ENCODE results near the gene VWA3B.
"Not testable (repeated sequence)": the region's sequence is repeated elsewhere in the genome, so short reads cannot be mapped to it uniquely, and the experiment has no call there.

The VWA3B gene

DNA sequence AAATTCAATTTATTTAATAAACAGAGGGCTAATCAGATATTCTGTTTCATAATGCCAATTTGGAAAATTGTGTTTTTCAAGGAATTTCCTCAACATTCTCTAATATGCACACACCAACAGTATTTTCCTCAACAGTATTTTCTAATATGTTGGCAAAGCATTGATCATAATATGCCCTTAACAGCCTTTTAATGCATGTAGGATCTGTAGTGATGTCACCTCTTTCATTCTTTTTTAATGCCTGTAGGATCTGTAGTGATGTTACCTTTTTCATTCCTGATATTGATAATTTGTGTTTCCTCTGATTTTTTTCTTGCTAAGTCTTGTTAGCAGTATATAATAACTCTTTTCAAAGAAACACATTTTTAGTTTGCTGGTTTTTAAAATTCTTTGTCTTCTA, 15.9 kb downstream of the VWA3B start:
- H3K4me1 Mint-ChIP-seq (ENCODE audit: low read depth): no peaks in the 10 kb centered on the region
- no peak for DNase-seq
- no peak overlapping the region for H3K4me3 Mint-ChIP-seq
- no peaks in the 10 kb centered on the region for H3K36me3 Mint-ChIP-seq (ENCODE audit: low read depth)
- H3K27me3 Mint-ChIP-seq: peaks cover 5% of the 10 kb centered on the region
- H3K27ac Mint-ChIP-seq: no peak overlapping the region
- H3K9me3 Mint-ChIP-seq: peaks cover 16% of the 10 kb centered on the region

- Mint-ChIP-seq H3K27ac (no peak overlapping the region), H3K27me3 (peaks cover 28% of the 10 kb centered on the region), H3K4me1 (ENCODE audit: low read depth) (no peaks in the 10 kb centered on the region), H3K9me3 (peaks cover 18% of the 10 kb centered on the region), H3K36me3 (ENCODE audit: low read depth) (no peaks in the 10 kb centered on the region), H3K4me3 (no peak overlapping the region)
- no peak for DNase-seq
These were observed 21.1 kb downstream of the VWA3B start for GRCh38 chr2:98108110-98108509.

GRCh38 chr2:98110741-98111140, 23.8 kb downstream of the VWA3B start:
- no peak for DNase-seq
- no peak overlapping the region for H3K27ac Mint-ChIP-seq
- no peak overlapping the region for H3K4me3 Mint-ChIP-seq
- H3K4me1 Mint-ChIP-seq (ENCODE audit: low read depth): no peaks in the 10 kb centered on the region
- H3K27me3 Mint-ChIP-seq: peaks cover 46% of the 10 kb centered on the region
- H3K9me3 Mint-ChIP-seq: peaks cover 24% of the 10 kb centered on the region
- no peaks in the 10 kb centered on the region for H3K36me3 Mint-ChIP-seq (ENCODE audit: low read depth)

DNA sequence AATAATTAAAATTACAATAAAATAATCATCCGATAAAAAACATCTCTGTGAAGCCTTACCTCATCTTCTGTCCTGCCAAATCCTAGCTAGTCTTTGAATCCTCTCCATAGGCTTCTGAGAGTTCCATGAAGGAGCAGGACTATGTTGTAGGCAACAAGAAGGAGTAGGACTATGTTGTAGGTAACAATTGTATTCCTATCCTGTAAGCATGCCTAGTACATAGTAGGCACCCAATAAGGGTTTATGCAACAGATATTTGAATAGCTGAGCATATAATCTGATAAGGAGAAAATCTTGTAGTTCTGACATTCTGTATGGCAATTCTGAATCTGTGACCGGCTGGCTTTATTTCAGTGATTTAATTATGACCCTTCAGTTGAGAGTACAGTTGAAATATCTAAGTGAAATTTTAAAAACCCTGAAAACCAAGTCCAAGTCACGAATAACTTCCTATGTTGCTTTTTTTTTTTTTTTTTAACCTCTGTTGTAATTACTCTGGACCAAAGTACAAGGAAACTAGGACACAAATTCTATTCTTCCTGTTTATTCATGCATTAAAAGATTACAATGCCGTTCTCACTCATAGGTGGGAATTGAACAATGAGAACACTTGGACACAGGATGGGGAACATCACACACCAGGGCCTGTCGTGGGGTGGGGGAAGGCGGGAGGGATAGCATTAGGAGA, 27.8 kb downstream of the VWA3B start:
- H3K36me3 Mint-ChIP-seq (ENCODE audit: low read depth): no peaks in the 10 kb centered on the region
- no peak for DNase-seq
- no peaks in the 10 kb centered on the region for H3K4me1 Mint-ChIP-seq (ENCODE audit: low read depth)
- peaks cover 21% of the 10 kb centered on the region for H3K9me3 Mint-ChIP-seq
- peaks cover 46% of the 10 kb centered on the region for H3K27me3 Mint-ChIP-seq
- H3K4me3 Mint-ChIP-seq: no peak overlapping the region
- H3K27ac Mint-ChIP-seq: no peak overlapping the region

- no peak for DNase-seq
- no peak overlapping the region for H3K27ac Mint-ChIP-seq
- H3K4me3 Mint-ChIP-seq: no peak overlapping the region
- peaks cover 7% of the 10 kb centered on the region for H3K9me3 Mint-ChIP-seq
- H3K4me1 Mint-ChIP-seq (ENCODE audit: low read depth): peaks cover under 1% of the 10 kb centered on the region
- H3K36me3 Mint-ChIP-seq (ENCODE audit: low read depth): no peaks in the 10 kb centered on the region
- H3K27me3 Mint-ChIP-seq: peaks cover 34% of the 10 kb centered on the region
These were observed 31.2 kb downstream of the VWA3B start for GRCh38 chr2:98118161-98118560.

- no peak for DNase-seq
- peaks cover 2% of the 10 kb centered on the region for H3K9me3 Mint-ChIP-seq
- H3K4me1 Mint-ChIP-seq (ENCODE audit: low read depth): peaks cover 5% of the 10 kb centered on the region
- no peaks in the 10 kb centered on the region for H3K36me3 Mint-ChIP-seq (ENCODE audit: low read depth)
- no peak overlapping the region for H3K27ac Mint-ChIP-seq
- H3K4me3 Mint-ChIP-seq: no peak overlapping the region
- H3K27me3 Mint-ChIP-seq: peaks cover 29% of the 10 kb centered on the region
These were observed 31.9 kb downstream of the VWA3B start for GRCh38 chr2:98118852-98119251.

GRCh38 chr2:98121149-98121548, 34.2 kb downstream of the VWA3B start:
- H3K36me3 Mint-ChIP-seq (ENCODE audit: low read depth): no peaks in the 10 kb centered on the region
- H3K9me3 Mint-ChIP-seq: no peaks in the 10 kb centered on the region
- H3K4me1 Mint-ChIP-seq (ENCODE audit: low read depth): peaks cover 5% of the 10 kb centered on the region
- no peak for DNase-seq
- peaks cover 23% of the 10 kb centered on the region for H3K27me3 Mint-ChIP-seq
- no peak overlapping the region for H3K4me3 Mint-ChIP-seq
- H3K27ac Mint-ChIP-seq: no peak overlapping the region

- Mint-ChIP-seq H3K27me3 (peaks cover 16% of the 10 kb centered on the region), H3K36me3 (ENCODE audit: low read depth) (no peaks in the 10 kb centered on the region), H3K4me1 (ENCODE audit: low read depth) (peaks cover 5% of the 10 kb centered on the region), H3K4me3 (no peak overlapping the region), H3K27ac (no peak overlapping the region), H3K9me3 (no peaks in the 10 kb centered on the region)
- no peak for DNase-seq
These were observed 35.6 kb downstream of the VWA3B start for GRCh38 chr2:98122524-98122923.

- Mint-ChIP-seq H3K27me3 (peaks cover 16% of the 10 kb centered on the region), H3K9me3 (no peaks in the 10 kb centered on the region), H3K36me3 (ENCODE audit: low read depth) (no peaks in the 10 kb centered on the region), H3K4me3 (no peak overlapping the region), H3K4me1 (ENCODE audit: low read depth) (peaks cover 5% of the 10 kb centered on the region), H3K27ac (no peak overlapping the region)
- no peak for DNase-seq
These were observed 36.3 kb downstream of the VWA3B start for GRCh38 chr2:98123286-98123685.

DNA sequence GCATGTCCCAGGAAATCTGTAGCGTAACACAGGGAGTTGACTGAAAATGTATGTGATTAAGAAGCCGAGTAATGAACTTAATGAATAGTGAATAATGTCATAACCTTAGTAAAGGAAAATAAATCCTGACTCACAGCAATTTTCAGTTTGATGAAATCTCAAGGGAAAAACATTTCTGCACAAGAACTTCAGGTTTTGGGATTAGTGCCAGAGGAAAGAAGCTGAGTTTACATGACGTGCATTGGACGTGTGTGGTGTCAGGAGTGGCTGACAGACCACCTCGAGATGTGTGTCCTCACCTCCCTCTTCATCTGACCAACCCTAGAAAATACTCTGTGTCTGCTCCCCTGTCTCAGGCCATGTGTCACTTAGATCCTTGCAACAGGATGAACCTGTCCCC, 39.1 kb downstream of the VWA3B start:
- Mint-ChIP-seq H3K27ac (no peak overlapping the region), H3K27me3 (peaks cover 16% of the 10 kb centered on the region), H3K4me3 (no peak overlapping the region), H3K9me3 (no peaks in the 10 kb centered on the region), H3K4me1 (ENCODE audit: low read depth) (peaks cover 5% of the 10 kb centered on the region), H3K36me3 (ENCODE audit: low read depth) (no peaks in the 10 kb centered on the region)
- DNase-seq: no peak

DNA sequence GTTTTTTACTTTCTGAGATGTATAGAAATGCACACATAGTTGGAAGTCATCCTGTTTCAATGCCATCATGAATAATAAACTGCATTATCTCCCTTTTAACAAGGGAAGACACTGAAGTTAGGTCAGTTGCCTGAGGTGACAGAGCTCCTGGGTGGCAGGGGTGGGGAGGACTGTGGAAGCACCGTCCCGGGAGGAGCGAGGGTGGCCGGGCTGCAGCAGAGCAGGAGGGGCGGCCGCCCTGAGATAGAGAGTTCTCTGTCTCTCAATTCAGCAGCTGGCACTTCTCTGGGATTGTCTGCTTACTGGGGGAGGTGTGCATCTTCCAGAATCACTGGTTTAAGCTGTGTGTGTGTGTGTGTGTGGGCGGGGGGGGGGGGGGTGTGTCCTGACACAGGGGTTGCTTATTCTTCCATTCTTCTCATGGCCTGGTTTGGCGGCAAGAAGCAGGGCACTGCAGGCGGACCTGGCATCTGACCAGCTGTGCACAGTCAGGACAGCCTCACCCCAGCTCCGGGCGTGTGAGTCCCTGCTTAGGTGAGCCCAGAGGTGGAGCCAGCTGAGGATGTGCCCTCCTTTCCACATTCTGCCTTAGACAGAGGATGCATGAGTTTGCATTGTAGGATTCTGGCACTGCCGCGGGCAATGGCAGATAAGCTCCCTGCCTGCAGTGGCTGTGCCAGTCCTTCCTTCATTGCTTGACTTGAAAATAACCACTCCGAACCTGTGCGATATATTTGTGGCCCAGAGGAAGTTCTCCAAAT, 40.4 kb downstream of the VWA3B start:
- no peak overlapping the region for H3K4me3 Mint-ChIP-seq
- no peak overlapping the region for H3K27ac Mint-ChIP-seq
- H3K4me1 Mint-ChIP-seq (ENCODE audit: low read depth): peaks cover 5% of the 10 kb centered on the region
- H3K27me3 Mint-ChIP-seq: peaks cover 8% of the 10 kb centered on the region
- H3K36me3 Mint-ChIP-seq (ENCODE audit: low read depth): no peaks in the 10 kb centered on the region
- DNase-seq: no peak
- H3K9me3 Mint-ChIP-seq: no peaks in the 10 kb centered on the region

DNA sequence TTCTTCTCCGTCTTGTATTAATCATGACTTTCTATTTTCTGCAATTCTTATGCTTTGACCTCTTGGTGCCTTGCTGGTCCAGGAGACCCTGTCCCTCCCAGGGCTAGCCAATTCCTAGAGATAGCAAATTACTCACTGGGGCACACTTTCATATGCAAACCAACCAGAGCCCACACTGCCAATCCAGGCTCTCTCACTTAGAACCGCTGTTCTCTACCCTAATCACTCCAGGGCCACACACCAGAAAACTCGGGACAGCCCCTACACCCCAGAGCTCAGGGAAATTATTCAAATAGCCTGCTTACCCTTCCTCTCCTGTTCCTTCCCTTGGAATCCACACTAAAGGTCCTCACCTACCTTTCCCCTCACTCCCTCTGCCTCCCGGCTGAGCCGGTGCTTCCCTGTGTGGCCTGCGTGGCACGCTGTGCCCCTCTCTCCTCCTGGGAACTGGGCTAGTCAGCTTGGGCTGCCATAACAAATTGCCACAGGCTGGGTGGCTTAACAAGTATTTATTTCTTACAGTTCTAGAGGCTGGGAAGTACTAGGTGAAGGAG, 41.7 kb downstream of the VWA3B start:
- no peak overlapping the region for H3K4me3 Mint-ChIP-seq
- H3K36me3 Mint-ChIP-seq (ENCODE audit: low read depth): no peaks in the 10 kb centered on the region
- H3K27ac Mint-ChIP-seq: no peak overlapping the region
- no peaks in the 10 kb centered on the region for H3K9me3 Mint-ChIP-seq
- DNase-seq: no peak
- peaks cover 9% of the 10 kb centered on the region for H3K27me3 Mint-ChIP-seq
- peaks cover 2% of the 10 kb centered on the region for H3K4me1 Mint-ChIP-seq (ENCODE audit: low read depth)

DNA sequence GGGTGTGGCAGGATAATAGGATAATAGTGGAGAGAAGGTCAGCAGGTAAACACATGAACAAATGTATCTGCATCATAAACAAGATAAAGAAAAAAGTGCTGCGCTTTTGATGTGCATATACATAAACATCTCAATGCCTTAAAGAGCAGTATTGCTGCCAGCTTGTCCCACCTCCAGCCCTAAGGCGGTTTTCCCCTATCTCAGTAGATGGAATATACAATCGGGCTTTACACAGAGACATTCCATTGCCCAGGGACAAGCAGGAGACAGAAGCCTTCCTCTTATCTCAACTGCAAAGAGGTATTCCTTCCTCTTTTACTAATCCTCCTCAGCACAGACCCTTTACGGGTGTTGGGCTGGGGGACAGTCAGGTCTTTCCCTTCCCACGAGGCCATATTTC, 43.1 kb downstream of the VWA3B start:
- DNase-seq; H3K4me3 Mint-ChIP-seq; H3K27ac Mint-ChIP-seq; H3K9me3 Mint-ChIP-seq; H3K36me3 Mint-ChIP-seq (ENCODE audit: low read depth); H3K27me3 Mint-ChIP-seq: not testable (repeated sequence)
- H3K4me1 Mint-ChIP-seq (ENCODE audit: low read depth): peaks cover 16% of the 10 kb centered on the region

DNA sequence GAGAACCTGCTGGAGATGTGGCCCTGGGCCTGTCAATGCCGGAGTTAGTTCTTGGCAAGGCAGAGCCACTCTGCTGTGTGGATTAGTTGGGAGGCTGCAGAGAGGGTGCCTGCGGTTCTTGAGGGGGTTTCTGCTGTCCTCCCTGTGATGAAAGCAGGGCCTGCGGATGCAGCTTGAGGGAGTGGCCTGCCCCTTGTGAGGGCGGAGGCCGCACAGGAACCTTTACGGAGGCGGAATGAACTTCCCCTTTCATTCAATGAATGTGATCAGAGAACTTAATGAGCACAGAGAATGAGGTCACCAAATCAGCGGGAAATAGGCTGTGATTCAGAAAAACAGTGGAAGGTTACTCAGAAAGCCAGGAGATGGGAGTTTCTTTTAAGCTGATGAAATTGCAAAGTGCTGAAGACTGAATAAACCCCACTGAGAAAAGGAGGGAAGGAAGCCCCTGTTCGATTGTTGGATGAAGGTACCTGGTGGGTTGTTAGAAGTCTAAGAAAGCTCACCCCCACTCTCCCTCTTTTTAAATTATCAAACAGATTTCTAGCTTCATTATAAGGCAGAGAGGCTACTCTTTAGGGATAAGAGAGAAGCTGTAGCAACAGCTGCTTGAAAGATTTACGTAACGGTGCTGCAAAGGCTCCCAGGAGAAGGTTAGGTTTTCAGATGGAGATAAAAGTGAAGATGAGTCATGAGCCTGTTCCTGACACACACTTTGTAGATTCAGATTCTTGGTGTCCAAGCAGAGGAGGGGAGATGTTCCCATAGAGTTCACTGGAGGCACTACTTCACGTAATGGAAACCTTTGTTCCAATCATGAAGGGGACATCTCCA, 47.4 kb downstream of the VWA3B start:
- peak overlapping the region; percentile 84 for H3K27ac Mint-ChIP-seq
- peak overlapping the region; percentile 8 for H3K4me3 Mint-ChIP-seq
- H3K4me1 Mint-ChIP-seq (ENCODE audit: low read depth): peaks cover 24% of the 10 kb centered on the region
- H3K27me3 Mint-ChIP-seq: peaks cover 6% of the 10 kb centered on the region
- peak; percentile 45 for DNase-seq
- H3K36me3 Mint-ChIP-seq (ENCODE audit: low read depth): no peaks in the 10 kb centered on the region
- no peaks in the 10 kb centered on the region for H3K9me3 Mint-ChIP-seq
